ENCODE data around the gene TPCN2. TPM values are rescaled to one million over a fixed set of nuclear protein-coding genes. Genes with fewer than 3 reads are reported as not detected.

The TPCN2 gene
- total RNA-seq, 1 experiment from 2014 or later = 20.6 TPM

DNA sequence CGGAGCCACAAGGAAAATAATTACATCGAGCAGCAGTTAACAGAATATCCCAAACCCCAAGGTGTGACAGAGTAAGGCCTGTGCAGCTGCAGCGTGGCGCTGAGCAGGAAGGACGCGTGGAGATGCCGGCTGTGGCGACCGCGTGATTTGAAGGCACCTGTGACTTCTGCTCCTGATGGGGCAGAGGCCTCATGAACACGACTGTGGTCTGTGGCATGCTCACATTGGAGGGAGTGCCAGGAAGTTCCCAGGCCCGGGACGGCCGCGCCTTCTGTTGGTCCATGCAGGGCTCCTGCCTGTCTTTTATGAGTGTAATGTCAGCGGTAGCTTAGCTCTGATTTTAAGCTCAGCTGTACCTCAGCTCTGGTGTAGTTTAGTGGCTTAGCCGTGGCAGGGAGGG, 50.4 kb downstream of the TPCN2 start:
- Histone ChIP-seq H3K4me3 (ENCODE audit: low read depth in 2 of 2, low read length in 2 of 2) (no peak overlapping the region), H3K36me3 (ENCODE audit: control insufficient read depth, insufficient read depth, low read length) (no peaks in the 10 kb centered on the region), H3K9me3 (ENCODE audit: control insufficient read depth, insufficient read depth, low read depth, low read length) (no peaks in the 10 kb centered on the region), H3K4me1 (ENCODE audit: control insufficient read depth, insufficient read depth, low read length) (peaks cover 21% of the 10 kb centered on the region), H3K27ac (ENCODE audit: low read length) (no peak overlapping the region), H3K27me3 (ENCODE audit: control insufficient read depth, insufficient read depth, low read length) (no peaks in the 10 kb centered on the region)
- CTCF ChIA-PET = no interaction called here
- ATAC-seq (no peak), DNase-seq (ENCODE audit: low read depth, low spot score) (no peak)
- BruUV-seq (replicated peaks) = no TSS peak
- in situ Hi-C loops (cut with HindIII; ENCODE audit: low pct_unique_long_range_greater_than_20kb, low sequenced_read_pairs) = no loop called here
- POLR2A ChIA-PET = no interaction called here
- TF ChIP-seq, protein P1, sequence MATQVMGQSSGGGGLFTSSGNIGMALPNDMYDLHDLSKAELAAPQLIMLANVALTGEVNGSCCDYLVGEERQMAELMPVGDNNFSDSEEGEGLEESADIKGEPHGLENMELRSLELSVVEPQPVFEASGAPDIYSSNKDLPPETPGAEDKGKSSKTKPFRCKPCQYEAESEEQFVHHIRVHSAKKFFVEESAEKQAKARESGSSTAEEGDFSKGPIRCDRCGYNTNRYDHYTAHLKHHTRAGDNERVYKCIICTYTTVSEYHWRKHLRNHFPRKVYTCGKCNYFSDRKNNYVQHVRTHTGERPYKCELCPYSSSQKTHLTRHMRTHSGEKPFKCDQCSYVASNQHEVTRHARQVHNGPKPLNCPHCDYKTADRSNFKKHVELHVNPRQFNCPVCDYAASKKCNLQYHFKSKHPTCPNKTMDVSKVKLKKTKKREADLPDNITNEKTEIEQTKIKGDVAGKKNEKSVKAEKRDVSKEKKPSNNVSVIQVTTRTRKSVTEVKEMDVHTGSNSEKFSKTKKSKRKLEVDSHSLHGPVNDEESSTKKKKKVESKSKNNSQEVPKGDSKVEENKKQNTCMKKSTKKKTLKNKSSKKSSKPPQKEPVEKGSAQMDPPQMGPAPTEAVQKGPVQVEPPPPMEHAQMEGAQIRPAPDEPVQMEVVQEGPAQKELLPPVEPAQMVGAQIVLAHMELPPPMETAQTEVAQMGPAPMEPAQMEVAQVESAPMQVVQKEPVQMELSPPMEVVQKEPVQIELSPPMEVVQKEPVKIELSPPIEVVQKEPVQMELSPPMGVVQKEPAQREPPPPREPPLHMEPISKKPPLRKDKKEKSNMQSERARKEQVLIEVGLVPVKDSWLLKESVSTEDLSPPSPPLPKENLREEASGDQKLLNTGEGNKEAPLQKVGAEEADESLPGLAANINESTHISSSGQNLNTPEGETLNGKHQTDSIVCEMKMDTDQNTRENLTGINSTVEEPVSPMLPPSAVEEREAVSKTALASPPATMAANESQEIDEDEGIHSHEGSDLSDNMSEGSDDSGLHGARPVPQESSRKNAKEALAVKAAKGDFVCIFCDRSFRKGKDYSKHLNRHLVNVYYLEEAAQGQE (IDR thresholded peaks at IDR 0.05; ENCODE audit: insufficient read depth in 1 of 2, low read depth in 2 of 2, low read length in 1 of 2) = no peak
- TF ChIP-seq SIN3A (IDR thresholded peaks at IDR 0.05; ENCODE audit: borderline replicate concordance, insufficient read depth, low read depth, low read length) = no peak
- TF ChIP-seq, protein P2, sequence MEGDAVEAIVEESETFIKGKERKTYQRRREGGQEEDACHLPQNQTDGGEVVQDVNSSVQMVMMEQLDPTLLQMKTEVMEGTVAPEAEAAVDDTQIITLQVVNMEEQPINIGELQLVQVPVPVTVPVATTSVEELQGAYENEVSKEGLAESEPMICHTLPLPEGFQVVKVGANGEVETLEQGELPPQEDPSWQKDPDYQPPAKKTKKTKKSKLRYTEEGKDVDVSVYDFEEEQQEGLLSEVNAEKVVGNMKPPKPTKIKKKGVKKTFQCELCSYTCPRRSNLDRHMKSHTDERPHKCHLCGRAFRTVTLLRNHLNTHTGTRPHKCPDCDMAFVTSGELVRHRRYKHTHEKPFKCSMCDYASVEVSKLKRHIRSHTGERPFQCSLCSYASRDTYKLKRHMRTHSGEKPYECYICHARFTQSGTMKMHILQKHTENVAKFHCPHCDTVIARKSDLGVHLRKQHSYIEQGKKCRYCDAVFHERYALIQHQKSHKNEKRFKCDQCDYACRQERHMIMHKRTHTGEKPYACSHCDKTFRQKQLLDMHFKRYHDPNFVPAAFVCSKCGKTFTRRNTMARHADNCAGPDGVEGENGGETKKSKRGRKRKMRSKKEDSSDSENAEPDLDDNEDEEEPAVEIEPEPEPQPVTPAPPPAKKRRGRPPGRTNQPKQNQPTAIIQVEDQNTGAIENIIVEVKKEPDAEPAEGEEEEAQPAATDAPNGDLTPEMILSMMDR (IDR thresholded peaks at IDR 0.05) = no peak
- TF ChIP-seq TCF7L2 (IDR thresholded peaks at IDR 0.05; ENCODE audit: low read depth, low read length) = no peak
- TF ChIP-seq POLR2AphosphoS5 (IDR thresholded peaks at IDR 0.05; ENCODE audit: low read depth, low read length) = no peak
- intact Hi-C loops (cut with micrococcal nuclease; ENCODE audit: unreplicated experiment) = no loop called here

DNA sequence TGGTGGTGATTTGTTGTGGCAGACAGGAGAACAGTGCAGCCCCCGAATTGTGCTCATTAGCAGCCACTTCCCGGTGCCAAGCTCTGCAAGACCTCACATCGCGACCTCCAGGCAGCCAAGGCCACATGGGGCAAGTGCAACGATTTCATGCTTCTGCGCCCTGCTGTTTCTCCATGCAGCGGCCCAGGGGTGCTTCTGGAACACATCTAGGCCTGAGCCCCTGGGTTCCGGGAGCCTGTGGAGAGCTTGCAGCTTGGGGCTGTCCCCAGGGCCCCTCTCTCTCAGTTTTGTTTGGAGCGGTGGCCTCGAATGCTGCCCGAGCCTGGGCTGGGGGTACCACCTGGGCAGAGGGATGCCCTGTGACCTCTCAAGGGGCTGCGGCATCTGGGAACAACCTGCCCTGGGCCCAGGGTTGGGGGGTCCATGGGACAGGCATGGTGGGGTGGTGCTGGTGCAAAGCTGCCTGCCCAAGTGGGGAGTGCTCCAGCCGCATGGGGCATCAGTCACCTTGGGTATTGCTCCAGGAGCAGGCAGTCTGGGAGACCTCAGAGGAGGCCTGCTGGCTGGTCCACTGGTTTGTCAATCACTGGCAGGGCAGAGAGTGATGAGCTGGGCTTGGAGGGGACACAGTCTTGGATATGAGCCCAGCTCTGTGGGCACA, 51.9 kb downstream of the TPCN2 start:
- Histone ChIP-seq H3K27me3 (ENCODE audit: control insufficient read depth, insufficient read depth, low read length) (no peaks in the 10 kb centered on the region), H3K9me3 (ENCODE audit: control insufficient read depth, insufficient read depth, low read depth, low read length) (no peaks in the 10 kb centered on the region), H3K36me3 (ENCODE audit: control insufficient read depth, insufficient read depth, low read length) (no peaks in the 10 kb centered on the region), H3K4me3 (ENCODE audit: low read depth in 2 of 2, low read length in 2 of 2) (no peak overlapping the region), H3K4me1 (ENCODE audit: control insufficient read depth, insufficient read depth, low read length) (peaks cover 29% of the 10 kb centered on the region), H3K27ac (ENCODE audit: low read length) (no peak overlapping the region)
- DNase-seq (ENCODE audit: low read depth, low spot score) (no peak), ATAC-seq (peak; percentile 7; the same call in 1 of the 2 replicates)
- in situ Hi-C loops (cut with HindIII; ENCODE audit: low pct_unique_long_range_greater_than_20kb, low sequenced_read_pairs) (no loop called here), intact Hi-C loops (cut with micrococcal nuclease; ENCODE audit: unreplicated experiment) (loop anchor here (5.0 to 10.0 kb wide), 3 partner anchors 114 to 574 kb away; partner anchors contain the start of gene LTO1)
- CTCF ChIA-PET = interaction anchor here (0.6 kb wide), 1 partner anchor 539 kb away, joined by 9 read pairs; no protein-coding TSS in a partner anchor
- POLR2A ChIA-PET = no interaction called here
- TF ChIP-seq, protein P1 (IDR thresholded peaks at IDR 0.05; ENCODE audit: insufficient read depth in 1 of 2, low read depth in 2 of 2, low read length in 1 of 2) = no peak
- no peak for TF ChIP-seq TCF7L2 (IDR thresholded peaks at IDR 0.05; ENCODE audit: low read depth, low read length)
- TF ChIP-seq, protein P2 (IDR thresholded peaks at IDR 0.05) = no peak
- no peak for TF ChIP-seq POLR2AphosphoS5 (IDR thresholded peaks at IDR 0.05; ENCODE audit: low read depth, low read length)
- TF ChIP-seq SIN3A (IDR thresholded peaks at IDR 0.05; ENCODE audit: borderline replicate concordance, insufficient read depth, low read depth, low read length) = no peak
- BruUV-seq (replicated peaks) = no TSS peak
